ENCODE results near the gene USP7.

USP7 gene

GRCh38 chr16:8900343-8900742 is 63.4 kb downstream of the USP7 start:
- no peak for TF ChIP-seq CTCF (conservative IDR thresholded peaks at IDR 0.05; ENCODE audit: low read depth, low read length)
- no peak for DNase-seq (ENCODE audit: low read depth)
- no peak overlapping the region for H3K4me3 ChIP-seq (ENCODE audit: low read depth, low read length)

- TF ChIP-seq CTCF (conservative IDR thresholded peaks at IDR 0.05; ENCODE audit: low read depth, low read length) = no peak
- H3K4me3 ChIP-seq (ENCODE audit: low read depth, low read length) = no peak overlapping the region
- no peak for DNase-seq (ENCODE audit: low read depth)
Measured at GRCh38 chr16:8899709-8900317, 63.9 kb downstream of the USP7 start.

GRCh38 chr16:8898660-8899318 is 64.9 kb downstream of the USP7 start:
- no peak for DNase-seq (ENCODE audit: low read depth)
- H3K4me3 ChIP-seq (ENCODE audit: low read depth, low read length) = no peak overlapping the region
- TF ChIP-seq CTCF (conservative IDR thresholded peaks at IDR 0.05; ENCODE audit: low read depth, low read length) = no peak

- no peak for TF ChIP-seq CTCF (conservative IDR thresholded peaks at IDR 0.05; ENCODE audit: low read depth, low read length)
- no peak overlapping the region for H3K4me3 ChIP-seq (ENCODE audit: low read depth, low read length)
- no peak for DNase-seq (ENCODE audit: low read depth)
Measured at GRCh38 chr16:8894736-8895334, 68.9 kb downstream of the USP7 start.

- DNase-seq (ENCODE audit: low read depth) = no peak
- H3K4me3 ChIP-seq (ENCODE audit: low read depth, low read length) = no peak overlapping the region
- no peak for TF ChIP-seq CTCF (conservative IDR thresholded peaks at IDR 0.05; ENCODE audit: low read depth, low read length)
Measured at GRCh38 chr16:8893976-8894690, 69.6 kb downstream of the USP7 start.

- no peak for DNase-seq (ENCODE audit: low read depth)
- no peak overlapping the region for H3K4me3 ChIP-seq (ENCODE audit: low read depth, low read length)
- no peak for TF ChIP-seq CTCF (conservative IDR thresholded peaks at IDR 0.05; ENCODE audit: low read depth, low read length)
Measured at GRCh38 chr16:8893426-8893825, 70.3 kb downstream of the USP7 start.

Measured in choroid plexus epithelial cell (primary cell).